Dedifferentiated amniotic fluid mesenchymal stem cell (primary cell): ENCODE data around the gene TULP1.
"Not testable (repeated sequence)": the region's sequence is repeated elsewhere in the genome, so short reads cannot be mapped to it uniquely, and the experiment has no call there.

Experiments used
- DNase-seq: peaks from one replicate; pipeline ENCODE4 v3.0.0-alpha.2; 2016; ENCODE audit errors: extremely low spot score

Gene TULP1

GRCh38 chr6:35512740-35513139 is at the start of gene TULP1:
TULP1 (minus strand) TSS chr6:35512896; CDS start chr6:35512858, 38 bp downstream.
- DNase-seq: no peak

- no peak for DNase-seq
Measured at GRCh38 chr6:35562060-35562459, 49.4 kb upstream of the TULP1 start.

- DNase-seq: no peak
Measured at GRCh38 chr6:35561113-35561512, 48.4 kb upstream of the TULP1 start.

GRCh38 chr6:35558571-35558970 is 45.9 kb upstream of the TULP1 start:
- DNase-seq: no peak

- no peak for DNase-seq
Measured at GRCh38 chr6:35557239-35557638, 44.5 kb upstream of the TULP1 start.

GRCh38 chr6:35554811-35555210 is 42.1 kb upstream of the TULP1 start:
- DNase-seq: no peak

- no peak for DNase-seq
Measured at GRCh38 chr6:35553315-35553714, 40.6 kb upstream of the TULP1 start.

- DNase-seq: no peak
Measured at GRCh38 chr6:35552285-35552917, 39.7 kb upstream of the TULP1 start.

- no peak for DNase-seq
Measured at GRCh38 chr6:35550437-35550836, 37.7 kb upstream of the TULP1 start.

GRCh38 chr6:35547676-35548075 is 35.0 kb upstream of the TULP1 start:
- DNase-seq: no peak

GRCh38 chr6:35544769-35545361 is 32.2 kb upstream of the TULP1 start:
- DNase-seq: no peak

GRCh38 chr6:35543459-35544193 is 30.9 kb upstream of the TULP1 start:
- DNase-seq: no peak

- DNase-seq: no peak
Measured at GRCh38 chr6:35541836-35542235, 29.1 kb upstream of the TULP1 start.

- no peak for DNase-seq
Measured at GRCh38 chr6:35539223-35539622, 26.5 kb upstream of the TULP1 start.

- not testable (repeated sequence) for DNase-seq
Measured at GRCh38 chr6:35535847-35536246, 23.2 kb upstream of the TULP1 start.

GRCh38 chr6:35534407-35535170 is 21.9 kb upstream of the TULP1 start:
- DNase-seq: no peak

- no peak for DNase-seq
Measured at GRCh38 chr6:35533981-35534380, 21.3 kb upstream of the TULP1 start.

GRCh38 chr6:35532126-35532525 is 19.4 kb upstream of the TULP1 start:
- DNase-seq: no peak

- no peak for DNase-seq
Measured at GRCh38 chr6:35524380-35525020, 11.8 kb upstream of the TULP1 start.

- peak; percentile 39 for DNase-seq
Measured at GRCh38 chr6:35522660-35523658, 10.3 kb upstream of the TULP1 start.

GRCh38 chr6:35522151-35522550 is 9.5 kb upstream of the TULP1 start:
- DNase-seq: no peak
